HG03066 (cell line): ENCODE data around the gene PRKD1.

Experiments
- ATAC-seq: cut with Tn5 transposase; IDR thresholded peaks from one replicate; pipeline ENCODE4 v1.9.1; 2021; ENCODE audit warnings: low read depth; ENCODE audit not compliant: unreplicated experiment

PRKD1 gene

GRCh38 chr14:29927376-29928116, at the start of gene PRKD1:
Gene PRKD1 (minus strand): TSS chr14:29927847.
- no peak for ATAC-seq

DNA sequence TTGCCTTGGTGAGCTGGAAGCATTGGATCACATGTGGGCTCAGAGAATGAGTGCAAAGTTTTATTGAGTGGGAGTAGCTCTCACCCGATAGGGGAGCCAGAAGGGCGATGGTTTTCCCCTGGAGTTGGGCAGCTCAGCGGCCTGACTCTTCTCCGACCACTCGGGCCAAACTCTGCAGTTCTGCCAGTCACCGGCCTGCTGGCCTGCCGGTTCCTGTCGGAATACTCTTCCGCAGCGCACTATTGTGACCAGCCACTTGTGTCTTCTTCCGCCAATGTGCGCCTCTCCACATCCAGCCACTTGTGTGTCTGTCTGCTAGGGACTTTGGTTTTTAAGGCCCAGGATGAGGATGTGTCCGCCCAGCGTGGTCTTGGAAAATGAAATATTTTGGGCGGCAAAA, 43.5 kb upstream of the PRKD1 start:
- no peak for ATAC-seq

DNA sequence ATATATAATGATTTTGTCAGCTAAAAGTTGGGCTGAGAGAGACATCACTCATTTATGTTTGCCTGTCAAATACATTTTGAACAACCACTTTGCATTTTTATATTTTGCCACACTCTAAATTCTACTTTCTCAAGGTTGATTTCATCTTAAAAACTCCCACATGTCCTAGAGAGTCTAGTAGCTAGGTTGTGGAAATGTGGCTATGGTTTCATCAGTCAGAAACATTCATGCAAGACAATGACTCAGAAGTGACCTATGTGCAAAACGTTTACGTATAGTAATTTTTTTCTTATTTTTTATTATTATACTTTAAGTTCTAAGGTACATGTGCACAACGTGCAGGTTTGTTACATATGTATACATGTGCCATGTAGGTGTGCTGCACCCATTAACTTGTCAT, 27.4 kb upstream of the PRKD1 start:
- ATAC-seq: no peak

DNA sequence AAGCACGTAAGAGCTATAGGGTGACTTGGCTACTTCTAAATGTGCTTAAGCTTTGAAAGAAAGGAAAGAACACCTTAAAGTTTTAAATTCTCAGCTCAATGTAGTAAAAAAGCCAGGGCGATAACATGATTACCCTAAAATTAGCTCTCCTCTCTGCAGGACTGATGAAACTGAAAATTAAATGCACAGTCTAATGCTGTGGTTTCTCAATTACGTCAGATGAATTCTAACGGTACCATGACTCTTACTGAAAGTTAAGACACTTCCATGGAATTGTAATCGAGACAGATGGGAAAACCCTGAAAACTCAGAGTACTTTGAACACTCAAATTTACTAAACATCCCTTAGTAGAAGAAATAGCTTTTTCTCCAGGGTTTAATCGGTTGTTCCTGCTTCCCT, 25.9 kb upstream of the PRKD1 start:
- no peak for ATAC-seq

- no peak for ATAC-seq
Measured at GRCh38 chr14:29944091-29944490, 16.4 kb upstream of the PRKD1 start.

DNA sequence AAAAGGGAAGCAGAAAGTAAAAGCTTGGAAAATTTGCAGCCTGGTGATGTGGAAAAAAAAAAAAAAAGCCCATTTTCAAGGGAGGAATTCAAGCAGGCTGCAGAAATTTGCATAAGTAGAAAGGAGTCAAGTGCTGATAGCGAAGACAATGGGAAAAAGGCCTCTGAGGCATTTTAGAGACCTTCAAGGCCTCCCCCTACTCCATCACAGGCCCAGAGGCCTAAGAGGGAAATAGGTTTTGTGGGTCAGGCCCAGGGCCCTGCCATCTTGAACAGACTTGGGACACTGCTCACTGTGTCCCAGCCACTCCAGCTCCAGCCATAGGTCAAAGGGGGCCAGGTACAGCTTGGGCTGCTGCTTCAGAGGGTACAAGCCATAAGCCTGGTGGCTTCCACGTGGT, 13.8 kb upstream of the PRKD1 start:
- no peak for ATAC-seq

DNA sequence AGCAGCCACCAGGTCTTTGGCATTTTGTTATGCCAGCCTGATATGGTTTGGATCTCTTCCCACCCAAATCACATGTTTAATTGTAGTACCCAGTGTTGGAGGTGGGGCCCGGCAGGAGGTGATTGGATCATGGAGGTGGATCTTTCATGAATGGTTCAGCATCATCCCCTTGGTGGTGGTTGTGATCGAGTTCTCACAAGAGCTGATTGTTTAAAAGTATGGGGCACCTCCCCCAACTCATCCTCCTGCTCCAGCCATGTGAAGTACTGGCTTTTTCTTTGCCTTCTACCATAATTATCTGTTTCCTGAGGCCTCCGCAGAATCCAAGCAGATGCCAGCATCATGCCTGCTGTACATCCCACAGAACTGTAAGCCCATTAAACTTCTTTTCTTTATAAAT, 12.8 kb upstream of the PRKD1 start:
- ATAC-seq: no peak

- ATAC-seq: no peak
Measured at GRCh38 chr14:29937116-29937515, 9.5 kb upstream of the PRKD1 start.

DNA sequence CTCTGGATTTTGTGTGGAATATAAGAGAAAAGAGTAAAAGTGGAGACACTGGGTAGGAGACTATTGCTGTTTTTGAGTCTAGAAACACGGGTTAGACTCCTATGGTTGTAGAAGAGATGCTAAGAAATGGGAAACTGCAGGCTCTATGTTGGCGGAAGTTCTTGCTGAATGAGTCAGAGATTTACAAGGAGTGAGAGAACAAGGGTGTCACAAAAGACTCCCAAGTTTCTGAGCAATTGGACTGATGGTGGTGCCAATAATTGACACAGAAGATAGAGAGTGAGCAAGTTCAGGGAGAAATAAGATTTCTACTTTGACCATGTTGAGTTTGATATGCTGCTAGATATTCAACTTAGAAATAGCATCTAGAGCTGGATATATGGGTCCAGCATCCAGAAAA, 2.6 kb upstream of the PRKD1 start:
- ATAC-seq: no peak

DNA sequence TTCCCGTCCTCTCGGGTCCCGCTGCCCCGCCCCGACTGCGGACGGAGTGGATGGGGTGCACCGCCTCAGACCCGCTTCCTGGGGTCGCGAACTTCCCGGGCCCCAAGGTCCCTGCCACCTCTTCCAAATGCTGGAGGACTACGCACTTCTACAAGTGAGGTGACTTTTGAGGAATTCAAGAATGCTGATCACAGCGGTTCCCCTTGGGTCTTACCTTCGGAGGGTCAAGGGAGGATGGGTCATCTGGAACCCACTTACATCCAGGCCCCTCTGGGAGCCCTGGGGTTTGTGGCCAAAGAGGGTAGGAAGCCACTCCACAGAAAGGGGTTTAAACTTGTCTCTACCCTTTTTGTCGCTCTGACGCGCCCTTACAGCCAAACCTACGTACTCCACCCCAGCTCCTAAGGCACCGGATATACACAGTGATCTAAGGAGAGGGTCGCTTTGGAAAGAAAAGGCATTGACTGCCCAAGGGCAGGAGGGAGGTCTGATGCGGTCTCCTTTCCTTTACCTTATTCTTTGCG, 532 bp upstream of the PRKD1 start:
- ATAC-seq: no peak

- ATAC-seq: no peak
Measured at GRCh38 chr14:29926701-29927375, 809 bp downstream of the PRKD1 start.

DNA sequence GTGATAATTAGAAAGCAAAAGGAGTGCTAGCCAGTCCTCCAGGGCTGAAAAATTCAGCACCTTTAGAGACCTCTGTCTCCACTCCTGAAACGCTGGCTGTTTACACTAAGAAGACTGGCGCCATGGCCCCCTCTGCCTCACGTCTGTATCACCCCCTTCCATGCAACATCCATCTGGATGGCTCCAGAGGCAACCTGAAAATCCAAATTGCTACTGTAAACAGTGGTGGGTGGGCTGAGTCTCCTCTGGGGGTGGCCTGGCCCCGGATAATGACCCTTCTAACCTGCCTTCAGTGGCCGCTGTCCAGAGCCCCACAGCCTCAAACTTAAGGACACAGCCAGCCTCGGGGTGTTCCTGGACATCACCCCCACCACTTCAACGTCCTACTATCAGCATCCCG, 1.4 kb downstream of the PRKD1 start:
- ATAC-seq: no peak

- ATAC-seq: no peak
Measured at GRCh38 chr14:29925736-29926135, 1.9 kb downstream of the PRKD1 start.

DNA sequence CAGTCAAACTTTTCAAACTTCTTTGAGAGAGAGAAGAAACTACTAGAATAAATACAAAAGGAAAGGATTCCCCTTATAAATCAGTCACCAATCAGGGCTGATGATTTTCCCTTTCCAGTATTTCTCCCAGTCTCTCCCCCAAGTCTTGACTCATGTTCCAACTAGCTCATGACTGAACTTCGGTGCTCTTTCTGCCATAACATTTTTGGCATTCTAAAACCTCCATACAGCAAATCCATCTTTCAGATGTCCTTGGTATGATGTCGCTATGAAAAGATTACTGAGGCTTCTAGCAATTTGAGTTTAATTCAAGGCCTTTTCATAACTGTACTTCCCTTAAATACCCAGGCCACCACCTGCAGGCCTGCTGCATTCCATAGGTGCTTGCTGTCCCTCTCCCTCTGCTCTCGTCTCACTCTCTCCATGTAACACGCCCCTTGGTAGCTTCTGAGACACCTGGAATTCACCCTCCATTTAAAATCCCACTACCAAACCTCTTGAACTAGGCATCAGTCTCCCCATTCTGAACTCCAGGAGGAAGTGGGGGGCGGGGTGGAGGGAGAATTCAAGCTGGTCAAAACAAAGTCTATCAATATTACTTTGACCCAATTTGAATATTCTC, 2.4 kb downstream of the PRKD1 start:
- no peak for ATAC-seq

DNA sequence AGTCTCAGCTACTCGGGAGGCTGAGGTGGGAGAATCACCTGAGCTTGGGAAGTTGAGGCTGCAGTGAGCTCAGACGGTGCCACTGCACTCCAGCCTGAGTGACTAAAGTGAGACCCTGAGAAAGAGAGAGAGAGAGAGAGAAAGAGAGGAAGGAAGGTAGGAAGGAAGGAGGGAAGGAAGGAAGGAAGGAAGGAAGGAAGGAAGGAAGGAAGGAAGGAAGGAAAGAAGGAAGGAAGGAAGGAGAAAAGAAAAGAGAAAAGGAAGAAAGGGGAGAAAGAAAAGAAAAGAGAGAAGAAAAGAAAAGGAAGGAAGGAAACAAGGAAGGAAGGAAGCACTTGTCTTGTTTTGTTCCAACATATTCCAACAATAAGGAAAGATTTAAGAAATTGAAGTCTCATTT, 7.8 kb downstream of the PRKD1 start:
- ATAC-seq: no peak

- no peak for ATAC-seq
Measured at GRCh38 chr14:29918981-29919380, 8.7 kb downstream of the PRKD1 start.

- no peak for ATAC-seq
Measured at GRCh38 chr14:29913566-29913965, 14.1 kb downstream of the PRKD1 start.

- ATAC-seq: no peak
Measured at GRCh38 chr14:29911810-29912209, 15.8 kb downstream of the PRKD1 start.

DNA sequence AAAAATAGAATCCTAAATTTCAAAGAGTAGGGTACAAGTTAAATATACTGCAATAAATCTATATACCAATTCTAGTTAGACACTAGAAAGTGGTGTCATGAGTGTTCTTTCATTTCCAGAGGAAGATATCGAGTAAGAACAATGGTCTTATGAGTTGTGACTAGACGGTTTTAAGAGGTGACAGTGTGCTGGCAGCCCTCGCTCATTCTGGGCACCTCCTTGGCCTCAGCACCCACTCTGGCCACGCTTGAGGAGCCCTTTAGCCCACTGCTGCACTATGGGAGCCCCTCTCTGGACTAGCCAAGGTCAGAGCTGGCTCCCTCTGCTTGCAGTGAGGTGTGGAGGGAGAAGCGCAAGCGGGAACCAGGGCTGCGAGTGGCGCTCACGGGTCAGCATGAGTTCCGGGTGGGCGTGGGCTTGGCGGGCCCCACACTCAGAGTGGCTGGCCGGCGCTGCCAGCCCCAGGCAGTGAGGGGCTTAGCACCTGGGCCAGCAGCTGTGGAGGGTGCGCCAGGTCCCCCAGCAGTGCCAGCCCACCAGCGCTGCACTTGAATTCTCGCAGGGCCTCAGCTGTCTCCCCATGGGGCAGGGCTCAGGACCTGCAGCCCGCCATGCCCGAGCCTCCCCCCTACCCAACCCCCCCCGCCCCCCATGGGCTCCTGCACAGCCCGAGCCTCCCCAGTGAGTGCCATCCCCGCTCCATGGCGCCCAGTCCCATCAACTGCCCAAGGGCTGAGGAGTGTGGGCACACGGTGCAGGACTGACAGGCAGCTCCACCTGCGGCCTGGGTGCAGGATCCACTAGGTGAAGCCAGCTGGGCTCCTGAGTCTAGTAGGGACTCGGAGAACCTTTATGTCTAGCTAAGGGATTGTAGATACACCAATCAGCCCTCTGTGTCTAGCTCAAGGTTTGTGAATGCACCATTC, 18.7 kb downstream of the PRKD1 start:
- no peak for ATAC-seq

- no peak for ATAC-seq
Measured at GRCh38 chr14:29906256-29906870, 21.3 kb downstream of the PRKD1 start.
